Frontal cortex (tissue), 4 donors: ENCODE results near the gene FOS. TPM values are rescaled to one million over a fixed set of nuclear protein-coding genes. Genes with fewer than 3 reads are reported as not detected.
"Not testable (repeated sequence)": the region's sequence is repeated elsewhere in the genome, so short reads cannot be mapped to it uniquely, and the experiment has no call there.

Experiments used
- DNase-seq, 2 donors: peaks; one replicate each; pipeline ENCODE4 v3.0.0; 2012; ENCODE audit warnings: low spot score in 2 of 2
- FAIRE-seq: peaks from 2 replicates; lab custom pipeline; 2012; peaks lifted over from hg19 to GRCh38; lab: Jason Lieb, UNC
- total RNA-seq: library from RNA; depleted of rRNA; stranded (reverse); fragments of >200 nt; gene quantifications from one replicate; pipeline ENCODE4 v1.2.3, GENCODE V29; 2014
- donor health status: control.
- donor health status: control.
- donor health status: control.

The FOS gene
- total RNA-seq, 1 donor from 2014 or later: 15.1 TPM

GRCh38 chr14:75289840-75290388, 11.3 kb downstream of the FOS start:
- FAIRE-seq: no peak
- DNase-seq: no peak

- DNase-seq (no peak), FAIRE-seq (no peak)
Observed at GRCh38 chr14:75290851-75291250, 12.2 kb downstream of the FOS start.

GRCh38 chr14:75291331-75291730, 12.7 kb downstream of the FOS start:
- DNase-seq: no peak
- no peak for FAIRE-seq

DNA sequence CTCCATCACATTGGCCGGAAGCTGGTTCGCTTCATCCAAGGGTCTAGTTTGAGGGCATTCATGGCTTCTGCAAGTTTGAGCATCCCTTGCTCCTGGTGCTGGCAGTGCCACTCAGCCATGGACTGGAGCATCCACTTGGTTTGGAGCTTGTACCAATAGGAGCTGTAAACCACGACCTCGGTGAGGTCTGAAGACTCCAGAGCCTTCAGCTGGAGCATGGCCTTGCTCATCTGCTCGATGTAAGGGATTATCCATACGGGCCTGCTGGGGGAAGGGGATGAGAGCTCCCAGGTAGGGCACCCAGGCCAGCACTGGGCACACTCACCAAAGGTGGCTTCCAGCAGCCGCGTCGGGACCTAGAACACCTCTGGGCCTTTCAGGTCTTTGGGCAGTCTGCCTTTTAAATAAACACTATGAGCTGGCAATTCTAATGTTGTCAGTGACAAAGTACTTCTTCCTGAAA, 13.5 kb downstream of the FOS start:
- DNase-seq: no peak
- FAIRE-seq: no peak

- no peak for FAIRE-seq
Observed at GRCh38 chr14:75292886-75293285, 14.3 kb downstream of the FOS start.

GRCh38 chr14:75293920-75294648, 15.5 kb downstream of the FOS start:
- DNase-seq: peak; percentile 98 to 99
- no peak for FAIRE-seq

More at GRCh38 chr14:75292886-75293285, 14.3 kb downstream of the FOS start:
- no peak for DNase-seq

- DNase-seq: no peak
- no peak for FAIRE-seq
Observed at GRCh38 chr14:75294649-75295033, 16.0 kb downstream of the FOS start.

GRCh38 chr14:75295061-75295461, 16.4 kb downstream of the FOS start:
- FAIRE-seq: no peak
- DNase-seq: peak in 1 of 2 donors; percentile 63

GRCh38 chr14:75295491-75296345, 17.1 kb downstream of the FOS start:
- FAIRE-seq: no peak
- peak; percentile 60 to 64 for DNase-seq

DNA sequence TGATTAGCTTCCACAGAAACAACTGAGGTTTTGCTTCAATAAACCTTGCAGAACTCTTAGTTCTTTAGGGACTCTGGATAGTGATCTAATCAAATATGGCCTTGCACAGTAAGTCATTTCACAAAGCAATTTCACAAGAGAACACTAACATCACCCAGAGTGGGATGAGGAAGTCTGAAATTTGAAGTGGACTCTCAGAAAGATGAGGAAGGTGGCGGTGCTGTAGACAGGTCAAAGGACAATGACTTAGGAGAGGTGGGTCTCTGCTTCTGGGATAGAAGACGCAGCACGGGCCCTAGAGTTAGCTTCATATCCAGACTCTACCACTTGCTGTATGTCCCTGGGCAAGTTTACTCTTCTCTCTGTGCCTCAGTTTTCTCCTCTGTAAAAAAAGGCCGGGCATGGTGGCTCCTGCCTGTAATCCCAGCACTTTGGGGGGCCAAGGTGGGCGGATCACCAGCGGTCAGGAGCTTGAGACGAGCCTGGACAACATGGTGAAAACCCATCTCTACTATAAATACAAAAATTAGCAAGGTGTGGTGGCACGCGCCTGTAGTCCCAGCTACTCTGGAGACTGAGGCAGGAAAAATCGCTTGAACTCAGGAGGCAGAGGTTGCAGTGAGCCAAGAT, 18.9 kb downstream of the FOS start:
- DNase-seq (no peak), FAIRE-seq (no peak)

GRCh38 chr14:75298187-75298965, 19.7 kb downstream of the FOS start:
- no peak for DNase-seq
- no peak for FAIRE-seq

DNA sequence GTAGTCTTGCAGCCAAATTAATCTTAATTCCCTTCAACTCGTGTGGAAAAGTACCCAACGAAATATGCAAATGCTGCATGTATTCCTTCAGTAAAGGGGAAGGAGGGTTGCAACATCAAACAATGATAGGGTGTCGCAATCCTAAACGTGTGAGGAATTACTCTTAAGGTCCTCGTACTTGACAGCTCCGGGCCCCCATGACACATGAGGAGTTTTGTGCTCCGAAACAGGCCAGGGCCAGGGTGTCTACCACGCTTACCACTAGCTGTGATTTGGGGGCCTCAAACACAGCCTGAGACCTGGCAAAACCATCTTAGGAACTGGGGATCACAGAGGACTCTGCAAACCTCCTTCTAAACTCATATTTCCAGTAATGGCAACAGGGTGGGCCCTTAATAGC, 20.4 kb downstream of the FOS start:
- no peak for DNase-seq
- FAIRE-seq: no peak

DNA sequence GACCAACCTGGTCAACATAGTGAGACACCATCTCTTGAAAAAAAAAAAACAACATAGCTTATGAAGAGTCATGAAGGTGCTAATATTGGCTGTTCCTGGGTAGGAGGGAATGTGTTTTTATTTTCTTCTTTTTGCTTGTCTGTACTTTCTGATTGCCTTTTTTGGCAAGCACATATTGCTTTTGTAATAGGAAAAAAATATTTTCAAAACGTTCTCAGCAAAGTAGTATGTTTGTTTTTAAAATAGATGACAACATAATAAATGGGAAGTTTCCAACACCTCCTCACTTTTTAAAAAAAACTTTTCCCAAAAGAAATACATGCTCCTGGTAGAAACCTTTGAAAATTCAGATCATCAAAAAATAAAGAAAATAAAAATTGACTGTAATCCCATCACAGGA, 20.9 kb downstream of the FOS start:
- FAIRE-seq (no peak), DNase-seq (no peak)

GRCh38 chr14:75301666-75302325, 23.2 kb downstream of the FOS start:
- no peak for DNase-seq
- no peak for FAIRE-seq

GRCh38 chr14:75303381-75303789, 24.8 kb downstream of the FOS start:
- FAIRE-seq: no peak

DNA sequence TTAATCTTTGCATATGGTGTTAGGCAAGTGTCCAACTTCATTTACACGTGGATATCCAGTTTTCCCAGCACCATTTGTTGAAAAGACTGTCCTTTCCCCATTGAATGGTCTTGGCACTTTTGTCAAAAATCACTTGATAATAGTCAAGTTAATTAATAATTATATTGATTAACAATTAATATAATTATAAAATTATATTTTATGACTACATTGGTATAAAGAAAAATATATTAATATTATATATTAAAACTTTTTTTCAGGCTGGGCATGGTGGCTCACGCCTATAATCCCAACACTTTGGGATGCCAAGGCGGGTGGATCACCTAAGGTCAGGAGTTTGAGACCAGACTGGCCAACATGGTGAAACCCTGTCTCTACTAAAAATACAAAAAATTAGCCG, 27.8 kb downstream of the FOS start:
- FAIRE-seq: not testable (repeated sequence)

More at GRCh38 chr14:75303381-75303789, 24.8 kb downstream of the FOS start:
- DNase-seq: peak; percentile 44 to 61

GRCh38 chr14:75306927-75307699, 28.5 kb downstream of the FOS start:
- no peak for DNase-seq
- no peak for FAIRE-seq

More for the DNA sequence above, 27.8 kb downstream of the FOS start:
- DNase-seq: not testable (repeated sequence)

DNA sequence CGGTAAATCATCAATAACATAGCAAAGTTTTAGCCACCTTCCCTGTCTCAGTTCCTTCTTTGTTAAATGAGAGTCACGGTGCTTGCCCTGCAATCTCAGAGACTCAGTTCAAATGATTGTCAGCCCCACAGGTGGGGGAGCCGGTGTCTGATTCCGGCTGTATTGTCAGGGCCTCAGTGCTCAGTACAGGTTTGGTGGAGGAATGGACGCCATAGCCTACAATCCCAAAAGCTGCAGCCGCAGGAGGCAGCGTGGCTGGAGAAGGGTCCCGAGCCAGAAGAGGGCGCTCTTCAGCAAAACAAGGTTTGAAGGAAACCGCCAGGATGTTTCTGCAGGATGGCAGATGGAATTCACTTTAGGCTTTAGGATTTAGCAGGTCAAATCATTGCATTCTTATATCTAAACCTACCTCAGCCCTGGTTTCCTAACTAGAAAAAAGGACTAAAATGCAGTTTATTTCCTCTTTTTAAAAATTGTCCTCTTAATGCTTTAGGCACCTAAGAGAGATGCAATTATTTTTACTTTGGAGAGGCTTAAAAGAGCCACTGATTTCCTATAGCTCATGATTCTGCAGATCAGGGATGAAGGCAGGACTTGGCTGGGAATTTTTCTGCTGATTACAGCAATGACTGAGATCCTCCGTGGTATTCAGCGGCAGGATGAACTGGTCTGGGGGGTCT, 29.2 kb downstream of the FOS start:
- DNase-seq: peak; percentile 34 to 58
- FAIRE-seq: no peak
